Smooth muscle cell of bladder (primary cell): ENCODE results near the gene ATP5MK. TPM values are rescaled to one million over a fixed set of nuclear protein-coding genes. Genes with fewer than 3 reads are reported as not detected.

ENCODE experiments used
- total RNA-seq: library from RNA; depleted of rRNA; stranded (reverse); fragments of >200 nt; gene quantifications from 2 replicates; pipeline ENCODE4 v1.2.3, GENCODE V29; 2014

ATP5MK gene
- 172 and 210 TPM in 2 replicates for total RNA-seq

GRCh38 chr10:103396067-103396788, at the start of gene ATP5MK, which contains the start of gene PDCD11:
ATP5MK (minus strand) TSS chr10:103396475; CDS start chr10:103392457, 4,018 bp downstream.
PDCD11 (plus strand) TSS chr10:103396626; CDS start chr10:103398427, 1,801 bp downstream.

GRCh38 chr10:103367782-103368518, 28.3 kb downstream of the ATP5MK start, which contains the start of gene TAF5:
TAF5 (plus strand) TSS chr10:103367976; CDS start chr10:103367990, 14 bp downstream.

GRCh38 chr10:103350517-103351260, 45.6 kb downstream of the ATP5MK start, which contains the start of gene PCGF6:
PCGF6 (minus strand) TSS chr10:103351140; CDS start chr10:103351066, 74 bp downstream.

Other genes with a start within 250 kb of the ATP5MK start
- 65.2 and 73.7 TPM in 2 replicates for gene NT5C2, start 203.2 kb downstream of the ATP5MK start, total RNA-seq
- gene RPEL1, start 150.6 kb downstream of the ATP5MK start, total RNA-seq: under 0.01 TPM in 1 of 2 replicates, not detected in the other
- gene INA, start 119.3 kb downstream of the ATP5MK start, total RNA-seq: 0.18 and 0.28 TPM in 2 replicates
- 10.0 and 13.5 TPM in 2 replicates for gene PCGF6, start 45.3 kb downstream of the ATP5MK start, total RNA-seq
- gene TAF5, start 28.5 kb downstream of the ATP5MK start, total RNA-seq: 2.4 and 3.2 TPM in 2 replicates
- gene PDCD11, start 151 bp upstream of the ATP5MK start, total RNA-seq: 25.6 and 28.8 TPM in 2 replicates
- gene CALHM2, start 55.9 kb upstream of the ATP5MK start, total RNA-seq: 15.5 and 21.0 TPM in 2 replicates
- gene CALHM1, start 62.4 kb upstream of the ATP5MK start, total RNA-seq: not detected in 2 replicates
- gene CALHM3, start 82.8 kb upstream of the ATP5MK start, total RNA-seq: not detected in 2 replicates
- gene NEURL1, start 97.2 kb upstream of the ATP5MK start, total RNA-seq: 0.57 and 1.6 TPM in 2 replicates